GM12891 (cell line): ENCODE data around the gene LRP3.

Experiments used
- PAX5 ChIP-seq: IDR thresholded peaks from 2 replicates; pipeline ENCODE4 v1.6.1; 2011; ENCODE audit warnings: low read length, moderate library complexity, mild to moderate bottlenecking; ENCODE audit not compliant: insufficient read depth, severe bottlenecking
- POLR2A ChIP-seq: IDR thresholded peaks from 2 replicates; pipeline ENCODE4 v1.6.1; 2011; ENCODE audit warnings: low read depth, low read length, control low read depth
- POLR2AphosphoS5 ChIP-seq: IDR thresholded peaks from 2 replicates; pipeline ENCODE4 v1.6.1; 2011; ENCODE audit warnings: low read depth, low read length, control low read depth
- POU2F2 ChIP-seq: IDR thresholded peaks from 2 replicates; pipeline ENCODE4 v1.6.1; 2011; ENCODE audit warnings: low read depth, mild to moderate bottlenecking, control low read depth, low read length, moderate library complexity
- SPI1 ChIP-seq: IDR thresholded peaks from 2 replicates; pipeline ENCODE4 v1.6.1; 2011; ENCODE audit warnings: low read depth, low read length, control low read depth
- TAF1 ChIP-seq: IDR thresholded peaks from 2 replicates; pipeline ENCODE4 v1.6.1; 2011; ENCODE audit warnings: low read depth, low read length, control low read depth

DNA sequence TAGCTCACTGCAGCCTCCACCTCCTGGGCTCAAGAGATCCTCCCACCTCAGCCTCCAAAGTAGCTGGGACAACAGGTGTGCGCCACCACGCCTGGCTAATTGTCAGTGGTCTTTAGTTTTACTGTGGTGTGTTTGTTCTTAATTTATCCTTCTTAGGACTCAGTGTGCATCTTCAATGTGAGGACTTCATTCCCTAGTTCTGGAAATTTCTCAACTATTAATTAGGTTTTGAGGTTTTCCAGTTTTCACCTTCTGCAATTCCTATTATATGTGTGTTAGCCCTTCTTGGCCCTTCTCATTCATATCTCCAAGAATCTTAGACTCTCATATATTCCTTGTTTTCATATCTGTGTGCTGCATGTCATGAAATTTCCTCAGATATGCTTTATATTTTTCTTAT lies 63.7 kb downstream of the LRP3 start:
- TF ChIP-seq POLR2A: no peak
- TF ChIP-seq TAF1: no peak
- no peak for TF ChIP-seq POLR2AphosphoS5
- no peak for TF ChIP-seq POU2F2
- no peak for TF ChIP-seq SPI1
- TF ChIP-seq PAX5: no peak
